Mucosa of descending colon (tissue), 3 donors: ENCODE measurements around the gene RANBP17. TPM values are rescaled to one million over a fixed set of nuclear protein-coding genes. Genes with fewer than 3 reads are reported as not detected.
"Not testable (repeated sequence)": the region's sequence is repeated elsewhere in the genome, so short reads cannot be mapped to it uniquely, and the experiment has no call there.

Source experiments
- ATAC-seq: fragments of 200-7000 bp; cut with Tn5 transposase; one replicate; pipeline ENCODE4 v1.9.1; 2020; ENCODE audit warnings: mild to moderate bottlenecking, moderate library complexity
- DNase-seq, 3 donors: peaks; one replicate each; pipeline ENCODE4 v3.0.0-alpha.2; 2020
- H3K36me3 ChIP-seq: fragments of 200-600 bp; one replicate; pipeline ENCODE4 v1.8.0; 2021; ENCODE audit warnings: low read depth, mild to moderate bottlenecking
- H3K4me1 ChIP-seq: fragments of 200-600 bp; one replicate; pipeline ENCODE4 v1.8.0; 2021; ENCODE audit warnings: low read depth, mild to moderate bottlenecking
- H3K4me3 ChIP-seq: fragments of 200-600 bp; one replicate; pipeline ENCODE4 v1.8.0; 2021; ENCODE audit warnings: mild to moderate bottlenecking
- H3K9me3 ChIP-seq: fragments of 200-600 bp; one replicate; pipeline ENCODE4 v1.8.0; 2021; ENCODE audit warnings: mild to moderate bottlenecking
- CTCF ChIP-seq: fragments of 200-600 bp; IDR thresholded peaks from one replicate; pipeline ENCODE4 v1.8.0; 2022; ENCODE audit warnings: antibody characterized with exemption, mild to moderate bottlenecking
- intact Hi-C, 2 donors: fragments of 100-400 bp; cut with DNase I in 1 of 2; cut with micrococcal nuclease in 1 of 2; formaldehyde crosslinking; loops; one replicate each; pipeline versions ENCODE4 v1.11.0 to v1.11.1; 2022; cut with DNase I, micrococcal nuclease
- total RNA-seq, 3 donors: library from RNA; stranded (reverse); fragmentation: NEBNext Ultra II Directional in 2 of 3; extraction: Animal tissue kit (Norgen Biotek cat#: 25700) in 2 of 3; gene quantifications; one replicate each; pipeline versions ENCODE4 v1.2.1 to v1.2.4, GENCODE V29; 2021 to 2023
- donor health status: DM: no; HTN: no; CAD: no; lungs with moderate emphysema.
- donor health status: DM: no; HTN: no; CAD: no.
- donor health status: DM: no; HTN: yes; CAD: no.

The RANBP17 gene
- total RNA-seq, 3 donors from 2014 or later, result 11.7 to 19.7 (median 13.4) TPM

GRCh38 chr5:170920196-170920595 is 58.4 kb downstream of the RANBP17 start:
- Histone ChIP-seq H3K4me1 (no peaks in the 10 kb centered on the region), H3K4me3 (no peak overlapping the region), H3K9me3 (no peaks in the 10 kb centered on the region), H3K36me3 (no peaks in the 10 kb centered on the region)
- ATAC-seq, result no peak
- intact Hi-C loops, result no loop called here
- DNase-seq, result no peak
- no peak for TF ChIP-seq CTCF

- DNase-seq, H3K9me3 ChIP-seq, H3K4me3 ChIP-seq, intact Hi-C loops, H3K4me1 ChIP-seq, ATAC-seq, H3K36me3 ChIP-seq: not testable (repeated sequence)
Observed at GRCh38 chr5:170922331-170922730, 60.5 kb downstream of the RANBP17 start.

GRCh38 chr5:170923910-170924620 is 62.2 kb downstream of the RANBP17 start:
- intact Hi-C loops, result no loop called here
- ATAC-seq (no peak), DNase-seq (no peak)
- Histone ChIP-seq H3K36me3 (no peaks in the 10 kb centered on the region), H3K9me3 (no peaks in the 10 kb centered on the region), H3K4me1 (no peaks in the 10 kb centered on the region), H3K4me3 (no peak overlapping the region)
- no peak for TF ChIP-seq CTCF

GRCh38 chr5:170935534-170936218 is 73.9 kb downstream of the RANBP17 start:
- intact Hi-C loops, result not testable (repeated sequence)

GRCh38 chr5:170937072-170937471 is 75.3 kb downstream of the RANBP17 start:
- no peaks in the 10 kb centered on the region for H3K4me1 ChIP-seq
- H3K9me3 ChIP-seq, result no peaks in the 10 kb centered on the region
- TF ChIP-seq CTCF, result no peak
- no peak overlapping the region for H3K4me3 ChIP-seq
- no peak for DNase-seq
- no peaks in the 10 kb centered on the region for H3K36me3 ChIP-seq
- ATAC-seq, result no peak
- intact Hi-C loops, result no loop called here

More at GRCh38 chr5:170935534-170936218, 73.9 kb downstream of the RANBP17 start:
- DNase-seq, ATAC-seq, H3K9me3 ChIP-seq, H3K4me3 ChIP-seq, H3K4me1 ChIP-seq, H3K36me3 ChIP-seq: not testable (repeated sequence)

DNA sequence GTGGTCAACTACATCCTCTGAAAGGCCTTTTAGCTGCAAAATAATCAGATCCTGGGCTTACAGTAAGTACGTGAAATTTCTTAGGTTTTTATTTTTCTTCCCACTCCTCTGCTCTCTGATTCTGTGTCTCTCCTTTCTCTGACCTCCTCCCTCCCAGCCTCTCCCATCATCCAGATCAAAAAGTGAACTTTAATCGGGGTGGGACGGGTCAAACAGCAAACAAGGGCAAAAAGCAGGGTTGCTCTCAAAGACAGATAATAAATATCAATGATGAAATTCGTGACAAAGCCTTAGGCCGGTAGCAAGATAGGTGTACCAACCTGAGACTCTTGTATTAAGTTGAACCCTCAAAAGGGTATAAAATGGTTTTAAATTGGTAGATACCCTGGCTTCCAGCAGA is 76.1 kb downstream of the RANBP17 start:
- no peak overlapping the region for H3K4me3 ChIP-seq
- intact Hi-C loops, result no loop called here
- no peaks in the 10 kb centered on the region for H3K4me1 ChIP-seq
- no peaks in the 10 kb centered on the region for H3K9me3 ChIP-seq
- no peaks in the 10 kb centered on the region for H3K36me3 ChIP-seq
- no peak for ATAC-seq
- DNase-seq, result no peak
- no peak for TF ChIP-seq CTCF
